DND-41 (cell line): ENCODE measurements around the gene KLK15.

Source experiments
- ATAC-seq: fragments of 200-7000 bp; cut with Tn5 transposase; 3 replicates; pipeline ENCODE4 v1.9.1; 2021; ENCODE audit warnings: low read depth; ENCODE audit not compliant: insufficient read depth
- DNase-seq: peaks from one replicate; pipeline ENCODE4 v3.0.0-alpha.2; 2020
- H2AFZ ChIP-seq: 2 replicates; pipeline ENCODE4 v1.6.0; 2012; ENCODE audit warnings: low read depth, low read length
- H3K27ac ChIP-seq: 2 replicates; pipeline ENCODE4 v1.5.1; 2012; ENCODE audit warnings: low read length, inconsistent platforms
- H3K27me3 ChIP-seq: fragments of 200-600 bp; sonication (generic); 2 replicates; pipeline ENCODE4 v1.6.0; 2012; ENCODE audit warnings: low read length, mild to moderate bottlenecking, inconsistent platforms; ENCODE audit not compliant: insufficient read depth, poor library complexity
- H3K36me3 ChIP-seq: 2 replicates; pipeline ENCODE4 v1.5.1; 2012; ENCODE audit warnings: low read length, inconsistent platforms; ENCODE audit not compliant: insufficient read depth
- H3K4me1 ChIP-seq: 2 replicates; pipeline ENCODE4 v1.5.1; 2012; ENCODE audit warnings: mild to moderate bottlenecking, low read length; ENCODE audit not compliant: insufficient read depth
- H3K4me2 ChIP-seq: 2 replicates; pipeline ENCODE4 v1.6.0; 2012; ENCODE audit warnings: mild to moderate bottlenecking, moderate library complexity, low read length, inconsistent platforms; ENCODE audit not compliant: insufficient read depth
- H3K4me3 ChIP-seq, 2 experiments: fragments of 200-600 bp in 1 of 2; shearing (Covaris generic) in 1 of 2; 2 replicates each; pipeline ENCODE4 v1.5.1; 2012 to 2016; ENCODE audit warnings: inconsistent platforms in 2 of 2, low read length in 2 of 2, mild to moderate bottlenecking in 2 of 2, low read depth in 1 of 2, moderate library complexity in 1 of 2
- H3K79me2 ChIP-seq: 2 replicates; pipeline ENCODE4 v1.6.0; 2012; ENCODE audit warnings: low read length, inconsistent platforms; ENCODE audit not compliant: insufficient read depth
- H3K9ac ChIP-seq: 2 replicates; pipeline ENCODE4 v1.6.0; 2012; ENCODE audit warnings: low read depth, mild to moderate bottlenecking, inconsistent platforms, low read length, moderate library complexity
- H3K9me3 ChIP-seq: 2 replicates; pipeline ENCODE4 v1.5.1; 2012; ENCODE audit warnings: low read length, moderate library complexity, mild to moderate bottlenecking, inconsistent platforms; ENCODE audit not compliant: insufficient read depth, severe bottlenecking
- H4K20me1 ChIP-seq: 2 replicates; pipeline ENCODE4 v1.6.0; 2012; ENCODE audit warnings: low read length; ENCODE audit not compliant: insufficient read depth
- CTCF ChIP-seq: IDR thresholded peaks from 2 replicates; pipeline ENCODE4 v1.5.1; 2012; ENCODE audit warnings: borderline replicate concordance, low read length, moderate library complexity, mild to moderate bottlenecking; ENCODE audit not compliant: poor library complexity, severe bottlenecking; ENCODE audit errors: extremely low read depth
- EZH2 ChIP-seq: IDR thresholded peaks from 3 replicates; pipeline ENCODE4 v1.6.1; 2012; ENCODE audit warnings: borderline replicate concordance, low read depth, mild to moderate bottlenecking, moderate library complexity, low read length, inconsistent platforms; ENCODE audit not compliant: severe bottlenecking

The KLK15 gene

GRCh38 chr19:50843701-50844221 is 10.4 kb upstream of the KLK15 start:
- ATAC-seq (no peak), DNase-seq (no peak)
- no peak overlapping the region for H2AFZ ChIP-seq
- peaks cover 4% of the 10 kb centered on the region for H3K27me3 ChIP-seq
- H4K20me1 ChIP-seq, result no peaks in the 10 kb centered on the region
- H3K4me2 ChIP-seq, result no peak overlapping the region
- TF ChIP-seq CTCF (no peak), EZH2 (no peak)
- H3K79me2 ChIP-seq, result no peaks in the 10 kb centered on the region
- H3K9me3 ChIP-seq, result no peaks in the 10 kb centered on the region
- H3K36me3 ChIP-seq, result no peaks in the 10 kb centered on the region
- H3K4me3 ChIP-seq, result no peak overlapping the region
- H3K9ac ChIP-seq, result no peak overlapping the region
- no peak overlapping the region for H3K27ac ChIP-seq
- no peaks in the 10 kb centered on the region for H3K4me1 ChIP-seq

- Histone ChIP-seq H3K9ac (no peak overlapping the region), H3K9me3 (no peaks in the 10 kb centered on the region), H3K4me3 (no peak overlapping the region), H3K27ac (no peak overlapping the region), H2AFZ (no peak overlapping the region), H3K79me2 (no peaks in the 10 kb centered on the region), H3K4me1 (no peaks in the 10 kb centered on the region), H3K36me3 (no peaks in the 10 kb centered on the region), H3K27me3 (peaks cover under 1% of the 10 kb centered on the region), H3K4me2 (no peak overlapping the region), H4K20me1 (no peaks in the 10 kb centered on the region)
- no peak for ATAC-seq
- TF ChIP-seq EZH2 (no peak), CTCF (no peak)
- DNase-seq, result no peak
Measured at GRCh38 chr19:50843205-50843604, 9.8 kb upstream of the KLK15 start.

- no peak for ATAC-seq
- Histone ChIP-seq H3K27me3 (no peaks in the 10 kb centered on the region), H3K79me2 (no peaks in the 10 kb centered on the region)
Measured at GRCh38 chr19:50842130-50842529, 8.8 kb upstream of the KLK15 start.

More at GRCh38 chr19:50842130-50842529, 8.8 kb upstream of the KLK15 start:
- Histone ChIP-seq H3K4me3 (no peak overlapping the region), H3K36me3 (no peaks in the 10 kb centered on the region), H3K4me1 (no peaks in the 10 kb centered on the region), H3K4me2 (no peak overlapping the region), H4K20me1 (no peaks in the 10 kb centered on the region), H3K9me3 (no peaks in the 10 kb centered on the region), H2AFZ (no peak overlapping the region), H3K9ac (no peak overlapping the region), H3K27ac (no peak overlapping the region)
- TF ChIP-seq EZH2 (no peak), CTCF (no peak)
- no peak for DNase-seq
